HG03139 (cell line): ENCODE data around the gene EGR4.

Experiments used
- ATAC-seq: cut with Tn5 transposase; IDR thresholded peaks from one replicate; pipeline ENCODE4 v1.9.1; 2021; ENCODE audit not compliant: unreplicated experiment

EGR4 gene

DNA sequence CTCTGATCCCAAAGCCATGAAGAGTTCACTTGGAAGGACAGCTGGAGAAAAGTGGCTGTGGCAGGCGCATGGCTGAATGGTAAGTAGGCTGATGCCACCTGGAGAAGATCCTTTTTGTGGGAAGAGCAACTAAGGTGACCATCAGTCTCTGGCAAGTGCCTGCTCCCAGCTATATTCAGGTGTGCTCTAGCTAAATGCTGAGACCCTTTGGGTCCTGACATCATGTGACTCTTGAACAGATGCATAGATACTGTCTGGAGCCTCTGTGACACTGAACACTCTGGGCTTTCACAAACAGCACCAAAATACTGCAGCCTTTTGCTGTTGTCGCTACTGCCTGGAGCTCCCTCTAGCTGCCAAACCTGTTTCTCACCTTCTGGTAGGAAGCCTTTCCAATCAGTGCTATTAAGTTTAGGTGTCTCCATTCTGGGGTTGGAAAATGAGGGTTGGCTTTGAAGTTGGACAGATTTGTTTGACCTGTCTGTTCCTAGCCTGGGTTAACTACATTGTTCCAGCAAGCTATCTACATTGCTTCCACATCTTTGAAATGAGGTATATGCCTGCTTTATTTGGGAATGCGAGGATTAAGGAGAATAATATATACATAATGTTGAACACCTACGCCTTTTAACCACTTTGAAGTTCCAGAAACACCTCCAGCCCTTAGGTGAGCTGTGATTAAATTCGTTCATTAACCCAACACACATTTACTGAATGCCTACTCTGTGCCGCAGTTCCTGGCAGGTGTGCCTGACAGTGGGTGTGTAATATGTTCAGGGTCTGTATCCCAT is 3.1 kb downstream of the EGR4 start:
- no peak for ATAC-seq

DNA sequence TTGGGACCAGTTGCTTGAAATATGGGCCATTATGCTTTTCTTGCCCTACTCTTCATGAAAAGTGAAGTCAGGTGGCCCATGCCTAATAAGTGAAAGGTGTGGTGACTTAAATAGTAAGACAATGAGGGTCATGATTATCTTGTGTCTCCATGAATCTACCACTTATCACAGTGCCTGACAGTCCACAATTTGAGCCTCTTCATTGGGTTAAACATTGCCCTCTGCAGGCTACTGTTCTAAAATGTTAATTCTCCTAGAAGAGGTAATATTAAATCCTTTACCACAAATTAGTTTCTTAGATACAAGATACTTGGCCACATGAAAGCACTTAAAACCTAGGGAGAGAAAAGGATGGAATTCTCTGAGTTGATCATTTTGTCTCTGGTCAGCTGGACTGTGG is 4.0 kb downstream of the EGR4 start:
- no peak for ATAC-seq

DNA sequence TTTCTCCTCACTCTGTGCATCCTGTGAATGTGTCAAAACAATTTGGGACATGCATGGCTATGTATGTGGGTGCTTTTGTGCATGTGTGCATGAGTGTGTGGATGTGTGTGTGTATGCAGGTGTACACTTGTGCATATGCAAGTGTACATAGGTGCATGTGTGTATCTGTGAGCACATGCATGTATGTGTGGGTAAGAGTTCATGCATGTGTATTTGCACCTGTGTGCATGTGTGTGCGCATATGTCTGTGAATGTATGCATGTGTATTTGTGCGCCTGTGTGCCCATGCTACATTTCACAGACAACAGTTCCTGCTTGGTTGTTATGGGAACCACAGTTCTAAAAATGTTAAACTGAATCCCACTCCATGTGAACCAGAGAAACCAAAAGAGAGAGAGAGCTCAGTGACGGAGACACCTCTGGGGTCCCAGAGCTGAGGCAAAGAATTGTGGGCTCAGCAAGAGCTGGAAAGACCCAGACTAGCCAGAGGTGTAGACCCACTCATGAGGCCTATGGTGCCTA is 7.2 kb downstream of the EGR4 start:
- no peak for ATAC-seq

DNA sequence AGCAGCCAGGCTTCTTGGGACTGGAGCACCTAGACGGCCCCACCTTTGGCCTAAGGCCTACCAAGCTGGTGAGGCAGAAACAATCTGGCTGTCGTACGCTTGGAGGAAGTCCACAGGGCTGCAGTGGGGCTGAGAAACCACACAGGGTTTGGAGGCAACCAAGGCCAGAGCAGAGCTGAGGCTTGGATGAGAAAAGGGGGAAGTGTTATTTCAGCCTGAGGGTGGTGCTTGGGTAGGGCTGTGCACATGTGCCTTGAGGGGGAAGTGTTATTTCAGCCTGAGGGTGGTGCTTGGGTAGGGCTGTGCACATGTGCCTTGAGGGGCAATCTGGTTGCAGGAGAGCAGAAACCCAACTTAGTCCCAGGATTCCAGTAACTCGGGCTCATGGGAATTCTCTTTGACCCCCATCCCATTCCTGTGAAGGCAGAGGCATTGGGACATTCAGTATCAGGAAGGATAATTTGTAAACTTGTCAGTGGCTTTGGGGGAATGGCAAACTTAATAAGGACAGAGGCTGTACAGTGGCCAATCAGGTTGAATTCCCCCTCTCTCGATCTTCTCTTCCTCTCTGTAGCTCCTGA is 8.1 kb downstream of the EGR4 start:
- peak; percentile 52 for ATAC-seq

DNA sequence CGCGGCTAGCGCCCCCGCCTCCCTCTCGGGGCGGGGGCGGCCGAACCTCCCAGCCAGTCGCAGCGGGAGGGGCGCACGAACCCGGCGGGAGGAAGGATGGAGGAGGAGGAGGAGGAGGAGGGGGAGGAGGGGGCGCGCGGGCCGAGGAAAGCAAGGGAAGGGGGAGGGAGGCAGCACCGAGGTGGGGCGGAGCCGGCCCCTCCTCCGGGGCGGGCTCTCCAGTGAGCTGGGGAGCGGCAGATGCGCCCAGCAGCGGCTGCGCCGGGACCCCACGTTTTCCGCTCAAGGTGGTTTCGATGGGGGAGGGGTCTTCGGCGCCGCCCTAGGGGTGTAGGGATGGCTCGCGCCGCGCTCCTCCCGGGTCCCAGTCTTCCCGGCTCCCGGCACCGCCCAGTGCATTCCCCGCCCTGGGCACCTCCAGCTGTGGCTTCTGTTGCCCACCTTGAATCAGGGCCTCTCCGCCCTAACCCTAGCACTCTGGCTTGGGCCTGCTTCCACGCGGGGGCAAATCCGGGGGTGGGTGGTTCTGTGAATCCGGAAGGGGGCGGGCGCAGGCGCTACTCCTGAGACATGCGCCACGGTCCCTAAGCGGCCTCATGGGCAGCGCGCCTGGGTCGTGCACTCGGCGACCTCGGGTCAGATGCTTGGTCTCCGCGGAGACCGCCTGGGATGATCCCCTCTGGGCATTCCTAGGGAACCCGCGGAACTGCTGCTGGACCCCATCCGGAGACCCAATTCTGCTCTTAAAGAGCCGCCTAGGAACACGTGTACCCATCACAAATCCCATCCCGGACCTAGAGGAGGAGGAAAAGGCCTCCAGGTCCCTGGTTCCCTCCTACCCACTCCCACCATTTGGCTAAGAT is 8.8 kb downstream of the EGR4 start, which contains the start of gene FBXO41:
Gene FBXO41, minus strand, starts transcription at position 183 of the 863 bp plus-strand sequence. CDS start 14,848 bp downstream, outside the sequence.
- ATAC-seq: peak; percentile 73

DNA sequence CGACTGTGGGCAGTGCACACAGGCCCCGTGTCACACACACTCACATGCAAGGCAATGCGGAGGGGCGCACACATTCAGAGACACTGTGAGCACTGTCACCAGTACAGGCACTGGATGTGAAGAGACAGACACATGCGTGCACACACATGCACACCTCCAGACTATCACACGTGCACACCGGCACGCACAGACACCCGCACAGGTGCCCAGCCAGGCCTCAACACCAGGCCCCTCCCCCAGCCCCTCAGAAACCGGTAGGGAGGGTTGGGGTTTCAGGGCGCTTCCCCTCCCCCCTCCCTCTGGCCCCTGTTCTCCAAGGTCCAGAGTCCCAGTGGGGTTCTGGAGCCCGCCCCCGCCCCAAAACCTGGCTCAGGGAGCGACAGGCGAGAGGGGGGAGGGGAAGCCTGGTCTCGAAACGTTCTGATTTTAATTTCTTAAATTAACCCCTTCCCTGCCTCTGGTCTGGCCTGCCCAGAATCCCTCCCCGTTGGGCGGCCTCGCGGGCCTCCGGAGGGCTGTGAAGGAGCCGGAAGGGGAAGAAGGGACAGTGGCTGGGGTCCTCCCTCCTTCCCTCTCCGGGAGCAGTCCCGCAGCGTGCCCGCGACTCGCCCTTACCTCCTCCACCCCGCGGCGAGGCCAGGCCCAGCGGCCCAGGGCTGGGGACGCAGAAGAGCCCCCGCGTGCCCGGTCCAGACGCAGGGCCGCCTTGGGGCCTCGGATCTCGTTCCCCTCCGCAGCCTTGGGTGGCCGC is 9.6 kb downstream of the EGR4 start:
- ATAC-seq: peak; percentile 19

DNA sequence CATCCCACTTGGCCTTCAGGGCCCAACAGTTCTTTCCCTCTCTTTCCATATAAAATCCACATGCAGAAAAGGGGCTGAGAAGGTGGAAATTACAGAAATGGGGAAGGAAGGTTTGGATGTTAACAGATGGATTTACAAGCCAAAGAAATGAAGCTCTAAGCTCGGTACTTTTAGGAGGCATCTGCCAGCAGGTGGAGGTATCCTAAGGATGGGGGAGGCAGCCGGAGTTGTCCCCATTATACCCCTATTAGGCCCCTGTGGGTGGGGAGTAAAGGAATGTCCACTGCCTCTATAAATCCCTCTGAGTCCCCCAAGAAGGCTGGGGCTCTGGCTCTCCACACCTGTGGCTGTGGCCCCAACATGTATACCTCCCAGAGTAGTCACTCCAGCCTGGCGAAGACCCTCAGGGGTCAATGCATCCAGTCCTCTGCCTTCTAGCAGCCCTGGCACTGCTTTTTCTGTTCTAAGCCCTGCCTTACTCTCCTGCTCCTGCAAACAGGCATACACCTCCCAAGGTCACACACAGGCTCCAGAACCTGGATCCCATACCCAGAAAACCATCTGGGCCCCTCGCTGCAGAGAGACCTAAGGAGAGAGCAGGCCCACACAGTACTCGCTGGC is 10.3 kb downstream of the EGR4 start:
- no peak for ATAC-seq

DNA sequence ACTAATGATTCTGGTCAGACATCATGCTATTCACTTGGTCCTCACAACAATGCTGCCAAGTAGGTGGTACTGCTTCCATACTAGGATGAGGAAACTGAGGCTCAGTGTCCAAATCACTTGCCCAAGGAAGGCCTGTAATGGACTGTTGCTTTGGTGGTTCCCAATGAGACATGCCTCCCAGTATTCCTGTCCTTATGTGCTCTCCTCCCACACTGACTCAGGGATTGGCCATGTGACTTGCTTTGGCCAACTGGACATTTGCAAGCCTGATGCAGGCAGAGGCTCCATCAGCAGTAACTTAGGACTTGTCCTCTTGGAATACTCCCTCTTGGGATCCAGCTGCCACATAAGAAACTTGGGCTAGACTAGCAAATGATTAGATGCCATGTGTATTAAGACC is 12.1 kb downstream of the EGR4 start:
- ATAC-seq: no peak

DNA sequence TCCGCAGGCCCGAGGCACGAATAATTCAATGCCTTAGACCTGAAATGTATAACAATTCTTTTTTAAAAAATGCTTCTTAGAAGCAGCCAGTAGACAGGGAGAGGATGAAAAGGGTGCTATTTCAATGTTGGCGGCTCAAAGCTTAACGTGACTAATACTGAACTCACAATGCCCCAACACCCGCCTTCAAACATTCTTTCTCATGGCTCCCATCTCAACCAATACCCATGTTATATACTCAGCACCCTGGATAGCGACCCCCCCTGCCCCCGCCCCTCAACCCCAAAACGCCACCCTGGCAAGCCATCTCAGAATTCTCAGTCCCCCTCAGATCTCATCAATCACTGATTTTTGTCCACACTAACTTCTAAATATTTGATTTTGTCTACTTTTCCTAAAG is 13.5 kb downstream of the EGR4 start:
- no peak for ATAC-seq

DNA sequence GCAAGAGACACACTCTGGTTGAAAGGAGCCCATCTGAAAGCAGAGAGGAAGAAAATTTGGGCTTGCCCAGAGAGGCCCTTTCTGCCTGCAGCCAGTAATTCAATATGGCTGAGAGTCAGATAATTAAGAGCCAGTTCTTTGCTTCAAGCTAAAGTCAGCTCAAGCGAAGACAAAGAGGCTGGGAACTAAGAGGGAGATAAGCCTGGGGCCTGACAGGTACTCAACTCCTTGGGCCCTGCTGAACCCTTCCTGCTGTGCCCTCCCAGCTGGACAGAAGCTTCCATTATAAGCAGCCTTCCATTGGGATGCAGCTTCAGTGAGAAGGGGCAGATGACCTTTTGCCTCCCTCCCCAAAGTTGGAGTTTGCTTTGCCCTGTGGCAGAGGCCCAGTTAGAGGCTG is 21.1 kb downstream of the EGR4 start:
- no peak for ATAC-seq

DNA sequence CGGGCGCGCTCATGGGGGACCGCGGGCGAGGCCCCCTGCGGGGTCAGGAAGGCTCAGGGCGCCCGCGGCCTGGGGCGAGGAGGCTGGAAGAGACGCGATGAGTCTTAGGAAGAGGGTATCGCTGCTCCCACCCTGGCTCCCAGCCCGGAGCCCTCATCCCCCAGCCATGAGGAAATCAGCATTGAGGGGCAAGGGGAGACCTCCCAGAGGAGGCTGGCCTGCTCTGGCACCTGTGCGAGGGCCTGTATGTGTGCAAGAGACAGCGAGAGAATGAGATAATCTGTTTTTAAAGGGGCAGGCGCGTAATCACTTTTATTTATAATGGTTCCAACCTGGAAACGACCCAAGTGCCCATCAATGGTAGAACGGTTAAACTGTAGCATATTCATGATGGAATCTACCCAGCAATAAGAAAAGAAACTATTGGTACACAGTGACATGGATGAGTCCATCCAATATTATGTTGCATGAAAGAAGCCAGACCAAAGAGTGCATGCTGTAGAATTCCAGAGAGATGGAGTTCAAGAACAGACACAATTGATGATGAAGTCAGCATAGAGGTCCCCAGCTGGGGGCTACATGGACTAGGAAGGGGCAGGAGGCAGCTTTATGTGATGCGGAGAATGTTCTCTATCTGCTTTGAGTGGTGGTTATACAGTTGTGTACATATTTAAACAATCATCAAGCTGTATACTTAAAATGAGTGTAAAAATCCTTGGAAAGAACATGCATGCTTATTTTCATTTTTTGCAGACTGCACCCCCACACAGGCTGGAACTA is 23.5 kb downstream of the EGR4 start:
- no peak for ATAC-seq

DNA sequence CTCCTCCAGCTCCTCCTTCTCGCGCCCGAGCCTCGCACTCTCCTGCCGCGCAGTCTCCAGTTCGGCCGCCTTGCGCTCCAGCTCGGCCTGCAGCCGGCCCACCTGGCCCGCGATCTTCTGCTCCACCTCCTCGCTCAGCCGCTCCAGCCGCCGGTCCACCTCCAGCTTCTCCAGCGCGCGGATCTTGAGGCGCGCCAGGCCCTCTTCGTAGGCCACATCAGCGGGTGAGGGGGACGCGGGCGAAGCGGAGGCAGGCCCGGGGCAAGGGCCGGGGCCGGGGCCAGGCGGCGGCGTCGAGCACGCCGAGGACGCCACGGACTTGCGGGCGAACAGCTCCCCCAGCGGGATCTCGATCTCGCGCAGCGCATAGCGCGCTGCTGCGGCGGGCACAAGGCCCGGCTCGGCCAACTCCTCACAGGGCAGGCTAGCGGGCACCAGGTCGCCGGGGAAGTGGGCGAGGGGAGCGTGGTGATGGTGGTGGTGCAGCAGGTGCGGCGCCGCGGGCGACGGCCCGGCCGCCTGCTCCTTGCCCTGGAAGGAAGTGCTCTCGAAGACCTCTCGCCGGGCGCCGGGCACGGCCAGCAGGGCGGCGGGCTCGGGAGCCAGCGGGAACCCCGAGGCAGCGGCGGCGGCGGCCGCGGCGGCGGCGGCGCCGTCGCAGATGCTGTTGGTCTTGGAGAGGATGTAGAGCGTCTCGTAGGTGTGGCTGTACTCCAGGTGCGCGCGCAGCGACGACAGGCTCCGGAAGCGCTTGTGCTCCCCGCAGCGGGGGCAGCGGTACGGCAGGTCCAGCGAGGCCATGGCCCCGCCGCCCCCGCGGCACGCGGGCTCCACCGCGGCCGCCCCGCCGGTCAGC is 24.3 kb downstream of the EGR4 start:
- ATAC-seq: peak; percentile 49

DNA sequence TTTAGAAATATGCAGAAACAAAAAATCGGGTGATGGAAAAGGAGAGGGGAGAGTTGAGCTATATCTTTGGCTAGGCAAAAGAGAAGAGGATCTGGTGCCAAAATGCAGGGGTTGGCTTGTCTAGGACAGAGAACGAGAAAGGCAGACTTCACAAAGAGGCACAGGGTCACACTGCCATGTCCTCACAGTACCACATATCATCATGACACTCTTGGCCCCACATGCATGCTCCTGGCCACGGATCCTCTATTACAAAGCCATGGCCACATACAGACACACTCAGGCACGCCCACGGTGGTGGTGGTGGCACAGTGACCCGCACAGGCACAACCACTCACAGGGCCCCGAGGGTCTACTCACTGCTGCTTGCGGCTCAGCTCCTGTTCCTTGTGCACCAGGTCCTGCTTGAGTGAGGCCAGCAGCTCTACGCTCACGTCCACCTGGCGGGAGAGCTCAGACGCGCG is 24.9 kb downstream of the EGR4 start:
- ATAC-seq: no peak

DNA sequence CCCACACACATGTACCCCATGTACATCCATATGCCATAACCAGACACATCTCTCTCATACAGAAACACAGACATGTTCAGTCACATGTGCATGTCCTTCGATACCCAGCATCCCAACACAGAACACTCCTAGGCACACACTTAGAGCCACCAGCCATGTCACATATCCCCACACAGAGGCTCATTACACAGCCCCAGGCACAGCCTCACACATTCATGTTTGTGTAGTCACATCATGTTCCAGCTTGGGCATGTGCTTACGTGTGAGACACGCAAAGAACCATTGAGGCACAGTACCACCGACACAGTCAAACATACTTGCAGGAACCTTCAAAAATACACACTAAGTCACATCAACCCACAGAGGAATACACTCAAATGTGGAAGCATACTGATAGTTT is 26.3 kb downstream of the EGR4 start:
- no peak for ATAC-seq

DNA sequence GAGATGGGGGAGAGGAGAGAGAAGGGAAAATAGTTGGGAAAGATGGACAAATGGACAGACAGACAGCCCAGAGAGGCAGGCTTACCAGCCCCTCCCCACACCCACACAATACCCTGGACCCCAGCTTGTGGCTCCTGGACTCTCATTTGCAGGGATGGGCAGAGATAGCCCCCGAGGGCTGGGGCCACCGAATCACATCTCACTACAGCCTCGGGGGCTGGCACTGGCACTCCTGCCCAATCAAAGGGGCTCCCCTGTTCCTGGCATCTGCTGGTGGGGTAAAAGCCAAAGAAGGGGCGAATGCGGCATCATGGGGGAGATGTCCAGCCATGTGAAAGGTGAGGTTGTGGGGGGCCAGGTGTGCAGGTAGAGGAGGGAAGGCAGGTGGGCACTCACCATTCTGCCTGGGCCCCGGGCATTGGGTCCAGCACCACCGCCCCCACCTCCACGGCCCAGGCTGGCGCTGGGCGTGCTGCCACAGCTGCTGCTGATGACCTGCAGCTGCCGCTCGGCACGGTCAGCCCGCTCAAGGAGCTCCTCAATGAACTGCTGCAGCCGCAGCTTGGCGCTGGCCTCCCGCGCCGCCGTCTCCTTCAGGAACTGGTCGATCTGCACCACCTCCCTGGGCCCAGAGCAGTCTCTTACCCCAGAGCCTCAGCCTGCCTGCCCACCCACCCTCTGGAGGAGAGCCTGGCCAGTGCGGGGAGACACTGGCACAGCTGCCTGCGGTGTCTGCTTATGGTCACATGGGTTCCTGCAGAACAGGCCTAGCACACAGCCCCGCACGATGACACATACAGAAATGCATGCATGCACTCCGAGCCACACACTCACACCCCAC is 27.1 kb downstream of the EGR4 start:
- no peak for ATAC-seq

DNA sequence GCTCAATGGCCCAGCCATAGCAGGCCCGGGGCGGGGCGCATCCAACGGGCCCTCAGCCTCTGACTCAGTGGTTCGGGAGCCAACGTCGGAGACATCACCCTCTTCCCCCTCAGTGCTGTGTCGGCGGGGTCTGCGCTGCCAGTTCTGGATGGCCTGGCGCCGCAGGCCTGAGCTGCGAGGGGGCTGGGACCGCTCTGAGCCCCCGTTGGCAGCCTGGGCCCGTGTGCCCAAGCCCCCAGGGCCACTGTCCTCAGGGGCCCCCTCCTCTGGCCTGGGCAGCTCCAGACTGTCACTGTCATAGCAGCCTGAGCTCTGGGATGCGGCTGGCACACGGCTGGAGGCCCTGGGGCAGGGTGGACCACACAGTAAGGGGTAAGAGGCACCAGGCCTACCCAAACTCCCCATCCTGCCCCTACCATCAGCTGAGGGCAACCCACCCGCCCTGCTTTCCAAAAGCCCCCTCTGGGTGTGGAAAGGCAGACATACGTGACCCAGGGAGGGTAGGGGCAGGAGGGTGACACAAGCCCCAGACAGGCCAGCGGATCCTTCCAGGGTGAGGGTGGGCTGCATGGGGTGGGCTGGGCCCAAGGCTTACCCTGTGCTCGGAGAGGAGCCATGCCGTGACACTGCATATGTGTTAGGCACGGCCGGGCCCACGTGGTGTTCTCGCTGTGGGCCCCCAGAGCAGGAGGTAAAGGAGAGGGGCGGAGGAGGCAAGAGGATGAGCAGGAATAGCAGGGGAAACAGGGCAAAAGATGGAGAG is 27.9 kb downstream of the EGR4 start:
- no peak for ATAC-seq

DNA sequence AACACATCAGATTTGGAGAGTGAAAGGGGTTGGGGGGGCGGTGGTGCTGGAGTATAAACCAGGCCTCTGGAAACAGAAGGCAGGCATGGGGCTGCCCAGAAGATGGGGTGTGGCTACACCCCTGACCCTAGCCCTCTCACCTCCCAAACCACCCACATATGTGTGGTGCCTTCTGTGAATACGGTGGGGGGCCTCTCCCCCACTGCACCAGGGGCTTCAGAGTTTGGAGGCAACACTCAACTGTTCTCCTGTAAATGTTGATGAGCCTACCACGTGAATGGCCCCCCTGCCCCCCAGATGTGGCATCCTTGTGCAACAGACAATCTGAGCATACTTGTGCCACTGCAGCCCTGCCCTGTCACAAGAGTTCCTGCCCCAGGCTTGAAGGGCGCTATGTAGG is 28.6 kb downstream of the EGR4 start:
- no peak for ATAC-seq
